Effector memory CD4-positive, alpha-beta T cell (primary cell): ENCODE results near the gene KIDINS220.

ENCODE experiments used
- DNase-seq, 3 donors: peaks; one replicate each; pipeline ENCODE4 v3.0.0-alpha.2; 2020
- H3K27ac ChIP-seq: 2 replicates; pipeline ENCODE4 v1.7.0; 2013; ENCODE audit warnings: mild to moderate bottlenecking, low read length, moderate library complexity; ENCODE audit not compliant: insufficient read depth, poor library complexity, severe bottlenecking
- H3K27me3 ChIP-seq: replicated peaks from 2 replicates; pipeline ENCODE4 v1.7.0; 2013; ENCODE audit warnings: mild to moderate bottlenecking, low read length; ENCODE audit not compliant: insufficient read depth, control insufficient read depth, poor library complexity, severe bottlenecking
- H3K36me3 ChIP-seq: 2 replicates; pipeline ENCODE4 v1.7.0; 2013; ENCODE audit warnings: mild to moderate bottlenecking, low read length, moderate library complexity; ENCODE audit not compliant: control insufficient read depth, insufficient read depth
- H3K4me1 ChIP-seq: 2 replicates; pipeline ENCODE4 v1.7.0; 2013; ENCODE audit warnings: low read length, mild to moderate bottlenecking; ENCODE audit not compliant: control insufficient read depth, insufficient read depth, poor library complexity, severe bottlenecking
- H3K4me3 ChIP-seq: 2 replicates; pipeline ENCODE4 v1.7.0; 2013; ENCODE audit warnings: low read length, low read depth, mild to moderate bottlenecking; ENCODE audit not compliant: insufficient read depth, poor library complexity, severe bottlenecking
- H3K9me3 ChIP-seq: 2 replicates; pipeline ENCODE4 v1.7.0; 2013; ENCODE audit warnings: mild to moderate bottlenecking, low read length, moderate library complexity; ENCODE audit not compliant: control insufficient read depth

Gene KIDINS220

GRCh38 chr2:8691859-8692437, 145.5 kb downstream of the KIDINS220 start:
- H3K4me1 ChIP-seq = no peaks in the 10 kb centered on the region
- H3K9me3 ChIP-seq = no peaks in the 10 kb centered on the region
- no peak for DNase-seq
- no peak overlapping the region for H3K4me3 ChIP-seq
- no peaks in the 10 kb centered on the region for H3K27me3 ChIP-seq
- H3K27ac ChIP-seq = no peak overlapping the region
- H3K36me3 ChIP-seq = no peaks in the 10 kb centered on the region

GRCh38 chr2:8685697-8686358, 151.6 kb downstream of the KIDINS220 start:
- DNase-seq = peak; percentile 61 to 69 (median 65)
- Histone ChIP-seq H3K9me3 (no peaks in the 10 kb centered on the region), H3K36me3 (no peaks in the 10 kb centered on the region), H3K4me3 (peak overlapping the region; percentile 64), H3K27me3 (no peaks in the 10 kb centered on the region), H3K27ac (peak overlapping the region; percentile 68), H3K4me1 (peaks cover 15% of the 10 kb centered on the region)

GRCh38 chr2:8684878-8685696, 152.3 kb downstream of the KIDINS220 start:
- peak overlapping the region; percentile 68 for H3K27ac ChIP-seq
- H3K4me3 ChIP-seq = peak overlapping the region; percentile 64
- H3K9me3 ChIP-seq = no peaks in the 10 kb centered on the region
- no peaks in the 10 kb centered on the region for H3K27me3 ChIP-seq
- peaks cover 16% of the 10 kb centered on the region for H3K4me1 ChIP-seq
- DNase-seq = peak; percentile 13 to 38 (median 22)
- H3K36me3 ChIP-seq = no peaks in the 10 kb centered on the region

GRCh38 chr2:8684540-8684877, 152.9 kb downstream of the KIDINS220 start:
- no peaks in the 10 kb centered on the region for H3K27me3 ChIP-seq
- DNase-seq = peak; percentile 30 to 35 (median 34)
- H3K27ac ChIP-seq = peak overlapping the region; percentile 68
- no peaks in the 10 kb centered on the region for H3K9me3 ChIP-seq
- no peaks in the 10 kb centered on the region for H3K36me3 ChIP-seq
- peak overlapping the region; percentile 64 for H3K4me3 ChIP-seq
- peaks cover 18% of the 10 kb centered on the region for H3K4me1 ChIP-seq

DNA sequence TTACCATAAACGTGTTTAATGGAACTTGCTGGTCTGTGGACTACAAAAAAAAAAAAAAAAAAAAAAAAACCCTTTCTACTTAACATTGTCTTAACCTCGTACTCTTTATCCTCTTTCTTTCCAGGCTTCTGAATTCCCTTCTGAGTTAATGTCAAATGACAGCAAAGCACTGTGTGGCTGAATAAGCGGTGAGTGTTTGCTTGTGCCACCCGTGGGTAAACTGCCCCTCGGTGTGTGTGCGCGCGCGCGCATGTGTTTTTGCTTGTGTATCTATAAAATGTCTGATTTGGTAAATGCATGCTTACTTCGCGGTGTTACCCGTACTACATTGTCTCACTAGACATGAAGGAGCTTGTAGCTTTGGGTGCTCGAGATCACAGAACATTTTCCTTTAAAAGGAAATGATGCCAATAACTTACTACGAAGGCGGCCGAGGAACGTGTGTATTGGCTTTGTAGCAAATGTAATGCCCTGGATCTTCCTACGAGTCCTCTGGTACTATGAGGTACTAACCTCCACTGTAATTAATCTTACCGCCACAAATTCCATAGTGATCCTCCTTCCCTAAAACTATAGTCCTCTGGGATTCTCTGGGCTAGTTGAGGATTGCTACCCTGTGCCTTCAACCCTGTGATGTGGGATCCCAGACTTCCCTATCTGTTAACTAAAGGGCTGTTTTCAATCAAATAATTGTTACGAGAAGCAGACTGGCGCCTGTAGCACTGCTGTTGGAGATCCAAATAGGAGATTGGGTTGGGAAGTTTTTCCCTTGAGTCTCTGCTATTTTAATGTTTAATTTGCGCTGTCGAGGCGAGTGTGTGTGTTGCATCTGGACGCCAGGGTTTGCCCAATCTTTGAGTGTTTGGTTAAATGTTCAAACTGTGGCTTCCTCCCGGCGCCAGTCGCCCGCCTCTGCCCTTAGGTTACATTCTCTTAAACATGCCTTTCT, 154.4 kb downstream of the KIDINS220 start:
- Histone ChIP-seq H3K36me3 (no peaks in the 10 kb centered on the region), H3K27me3 (no peaks in the 10 kb centered on the region), H3K27ac (peak overlapping the region; percentile 70), H3K9me3 (no peaks in the 10 kb centered on the region), H3K4me3 (peak overlapping the region; percentile 87), H3K4me1 (peaks cover 26% of the 10 kb centered on the region)
- peak in 2 of 3 donors; percentile 21 to 33 for DNase-seq

GRCh38 chr2:8681786-8682692, 155.4 kb downstream of the KIDINS220 start, which contains the start of gene ID2:
TSS of gene ID2 (plus strand) at chr2:8682056. CDS start at chr2:8682166, 110 bp downstream.
- Histone ChIP-seq H3K4me3 (peak within 1 kb of the TSS; percentile 87), H3K27me3 (peaks cover 5% of the 10 kb centered on the region), H3K27ac (peak within 1 kb of the TSS; percentile 70), H3K4me1 (peaks cover 35% of the 10 kb centered on the region), H3K9me3 (no peaks in the 10 kb centered on the region), H3K36me3 (no peaks in the 10 kb centered on the region)
- DNase-seq = peak; percentile 97 to 98 (median 97)

- H3K4me1 ChIP-seq = peaks cover 42% of the 10 kb centered on the region
- DNase-seq = peak; percentile 49 to 59 (median 54)
- H3K27ac ChIP-seq = peak overlapping the region; percentile 57
Measured at GRCh38 chr2:8680822-8681760, 156.3 kb downstream of the KIDINS220 start.

More at GRCh38 chr2:8680822-8681760, 156.3 kb downstream of the KIDINS220 start:
- Histone ChIP-seq H3K4me3 (peak overlapping the region; percentile 65), H3K9me3 (no peaks in the 10 kb centered on the region), H3K36me3 (no peaks in the 10 kb centered on the region), H3K27me3 (peaks cover 15% of the 10 kb centered on the region)
